Effector CD4-positive, alpha-beta T cell (primary cell): ENCODE data around the gene OR5C1.
"Not testable (repeated sequence)": the region's sequence is repeated elsewhere in the genome, so short reads cannot be mapped to it uniquely, and the experiment has no call there.

Experiments
- DNase-seq: peaks from one replicate; pipeline ENCODE4 v3.0.0-alpha.2; 2020

Gene OR5C1

DNA sequence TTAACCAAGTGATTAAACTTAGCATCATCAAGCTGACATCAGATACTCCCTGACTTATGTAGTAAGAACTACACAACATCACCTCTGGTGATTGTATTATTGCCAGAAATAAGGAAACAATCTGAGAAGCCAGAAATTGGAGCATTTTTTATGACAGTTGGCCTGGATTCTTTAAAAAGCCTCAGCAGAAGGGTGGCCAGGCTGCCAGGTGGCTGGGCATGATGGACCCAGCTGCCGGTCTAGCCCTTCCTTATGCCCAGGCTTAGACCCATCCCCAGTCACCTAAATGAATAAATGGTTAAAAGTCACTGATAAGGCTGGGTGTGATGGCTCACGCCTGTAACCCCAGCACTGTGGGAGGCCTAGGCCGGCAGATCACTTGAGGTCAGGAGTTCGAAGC is 24.0 kb downstream of the OR5C1 start:
- no peak for DNase-seq

DNA sequence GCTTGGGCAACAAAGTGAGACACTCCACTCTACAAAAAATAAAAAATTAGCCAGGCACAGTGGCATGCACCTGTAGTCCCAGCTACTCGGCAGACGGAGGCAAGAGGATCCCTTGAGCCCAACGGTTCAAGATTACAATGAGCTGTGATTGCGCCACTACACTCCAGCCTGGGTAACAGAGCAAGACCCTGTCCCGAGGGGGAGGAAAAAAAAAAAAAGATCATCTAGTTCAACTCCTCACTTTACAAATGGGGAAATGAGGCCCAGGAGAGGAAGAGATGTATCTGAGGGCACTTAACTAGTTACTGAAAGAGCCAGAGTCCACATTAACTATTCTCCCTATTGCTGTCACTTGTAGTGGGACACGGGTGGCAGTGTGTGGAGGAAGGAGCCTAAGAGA is 25.8 kb downstream of the OR5C1 start:
- no peak for DNase-seq

DNA sequence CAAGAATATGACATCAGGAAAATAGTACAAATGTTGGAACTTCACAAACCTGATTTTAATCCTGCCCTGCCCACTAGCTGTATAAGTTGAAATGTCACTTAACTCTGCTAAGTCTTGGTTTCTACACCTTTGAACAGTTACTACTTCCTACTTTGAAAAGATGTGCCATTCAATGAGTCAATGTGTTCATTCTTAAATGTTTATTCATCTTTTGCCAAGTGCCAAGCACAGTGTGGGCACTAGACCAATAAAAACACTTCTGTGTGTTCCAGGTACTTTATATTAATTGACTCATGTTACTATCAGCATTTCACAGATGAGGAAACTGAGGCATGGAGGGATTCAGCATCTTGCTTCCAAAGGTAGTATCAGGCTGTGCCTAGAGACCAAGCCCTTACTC is 26.8 kb downstream of the OR5C1 start:
- no peak for DNase-seq

DNA sequence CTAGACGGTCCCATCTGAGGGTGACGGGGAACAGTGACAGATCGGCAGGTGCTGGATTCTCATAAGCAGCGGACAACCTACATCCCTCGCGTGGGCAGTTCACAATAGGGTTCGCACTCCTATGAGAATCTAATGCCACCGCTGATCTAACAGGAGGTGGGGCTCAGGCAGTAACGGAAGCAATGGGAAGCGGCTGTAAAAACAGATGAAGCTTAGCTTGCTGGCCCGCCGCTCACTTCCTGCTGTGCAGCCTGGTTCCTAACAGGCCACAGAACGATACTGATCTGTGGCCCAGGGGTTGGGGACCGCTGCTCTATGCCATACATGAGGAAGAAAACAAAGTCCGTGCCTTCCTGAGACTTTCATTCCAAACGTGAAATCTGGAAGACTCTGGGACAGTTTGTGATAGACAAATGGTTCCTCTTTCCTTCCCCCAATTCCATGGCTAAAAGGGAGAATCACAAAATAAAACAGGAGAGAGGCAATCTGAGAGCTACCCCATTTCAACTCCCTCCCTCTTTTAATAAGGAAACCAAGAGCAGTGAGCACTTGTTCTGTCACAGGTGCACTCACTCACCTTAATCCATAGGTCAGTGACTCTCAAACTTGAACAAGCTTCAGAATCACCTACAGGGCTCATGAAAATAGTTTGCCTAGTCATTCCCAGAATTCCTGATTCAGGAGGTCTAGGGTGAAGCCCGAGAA is 27.6 kb downstream of the OR5C1 start:
- DNase-seq: peak; percentile 27

DNA sequence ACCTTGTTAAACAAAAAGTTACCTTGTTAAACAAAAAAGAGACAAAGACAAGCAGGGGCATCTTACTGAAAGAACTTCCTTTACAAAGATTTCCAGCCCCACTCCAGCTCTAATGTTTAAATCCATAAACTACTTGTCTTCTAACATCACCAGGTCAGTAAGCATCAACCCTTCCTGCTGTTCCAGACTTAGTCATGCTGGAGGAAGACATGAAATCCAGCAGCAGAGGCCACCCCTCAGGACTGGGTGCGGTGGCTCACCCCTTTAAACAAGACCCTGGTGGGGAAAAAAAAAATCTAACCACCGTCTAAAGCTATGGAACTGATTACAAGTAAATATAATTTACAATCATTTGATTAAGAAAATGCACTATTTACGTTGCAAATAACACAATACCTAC is 30.6 kb downstream of the OR5C1 start:
- no peak for DNase-seq

DNA sequence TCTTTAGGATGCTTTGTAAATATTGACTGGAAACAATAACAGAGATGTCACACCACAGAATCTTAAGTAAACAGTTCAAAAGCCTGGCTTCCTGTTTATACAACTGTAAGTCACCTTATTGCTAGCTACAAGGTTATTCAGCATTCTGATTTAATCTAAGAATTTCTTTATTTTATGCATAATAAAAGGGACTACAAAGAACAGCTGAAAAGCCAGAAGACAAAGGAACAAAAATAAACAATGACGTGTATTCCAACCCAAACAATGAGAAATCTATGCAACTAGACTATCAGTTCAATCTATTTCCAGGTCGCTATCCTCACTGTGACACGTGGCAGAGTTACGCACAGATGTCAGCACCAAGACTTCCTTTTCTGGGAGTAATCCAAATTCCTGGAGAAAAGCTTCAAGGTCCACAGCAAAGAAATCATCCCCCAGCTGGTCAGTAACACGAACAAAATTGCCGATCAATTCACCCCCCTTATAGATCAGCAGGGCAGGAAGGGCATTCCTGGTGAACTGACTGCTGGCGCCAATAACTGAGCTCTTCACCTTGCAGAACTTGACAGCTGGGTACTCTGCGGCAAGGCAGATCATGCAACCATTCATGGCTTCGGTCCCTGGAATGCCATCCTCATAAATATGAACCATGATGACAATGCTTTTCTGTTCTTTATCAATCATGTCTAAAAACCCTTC is 31.2 kb downstream of the OR5C1 start:
- DNase-seq: no peak

DNA sequence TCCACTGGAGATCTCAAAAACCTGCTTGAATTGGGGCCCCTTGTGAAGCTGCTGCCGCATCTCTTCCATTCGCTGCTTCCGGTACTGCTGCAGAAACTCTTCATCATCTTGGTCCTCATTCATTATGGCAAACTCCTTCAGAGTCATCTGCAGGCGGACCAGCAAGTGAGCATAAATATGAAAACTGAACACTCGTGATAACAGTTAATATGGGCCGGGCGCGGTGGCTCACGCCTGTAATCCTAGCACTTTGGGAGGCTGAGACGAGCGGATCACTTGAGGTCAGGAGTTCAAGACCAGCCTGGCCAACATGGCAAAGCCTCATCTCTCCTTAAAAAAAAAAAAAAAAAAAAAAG is 31.7 kb downstream of the OR5C1 start:
- no peak for DNase-seq

DNA sequence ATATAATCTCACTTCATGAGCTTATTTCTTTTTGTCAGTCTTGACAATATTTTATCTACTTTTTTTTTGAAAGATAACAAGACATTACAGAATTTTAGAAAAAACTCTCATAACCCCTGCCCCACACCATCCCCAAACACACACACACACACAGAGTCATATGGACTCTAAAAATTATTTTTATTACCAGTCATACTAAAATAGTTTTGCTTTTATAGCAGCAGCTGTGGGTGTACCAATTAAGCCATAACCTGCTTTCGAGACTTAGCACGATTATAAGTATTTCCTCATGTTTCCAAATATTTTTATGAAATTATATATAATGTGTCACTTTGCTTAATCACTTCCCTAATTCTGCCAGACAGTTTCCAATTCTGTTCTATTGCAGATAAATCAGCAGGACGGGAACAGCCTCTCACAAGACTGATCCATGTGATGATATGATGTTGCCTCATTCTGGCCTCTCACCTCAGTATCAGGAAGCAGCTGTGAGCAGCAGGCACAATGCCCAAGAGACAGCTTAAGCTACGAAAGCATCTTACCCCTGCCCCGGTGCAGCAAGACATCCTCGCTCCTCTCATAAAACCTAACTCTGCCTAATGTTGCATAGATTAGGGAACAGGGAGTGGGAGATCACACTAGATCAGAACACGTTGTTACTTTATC is 32.7 kb downstream of the OR5C1 start:
- DNase-seq: no peak

DNA sequence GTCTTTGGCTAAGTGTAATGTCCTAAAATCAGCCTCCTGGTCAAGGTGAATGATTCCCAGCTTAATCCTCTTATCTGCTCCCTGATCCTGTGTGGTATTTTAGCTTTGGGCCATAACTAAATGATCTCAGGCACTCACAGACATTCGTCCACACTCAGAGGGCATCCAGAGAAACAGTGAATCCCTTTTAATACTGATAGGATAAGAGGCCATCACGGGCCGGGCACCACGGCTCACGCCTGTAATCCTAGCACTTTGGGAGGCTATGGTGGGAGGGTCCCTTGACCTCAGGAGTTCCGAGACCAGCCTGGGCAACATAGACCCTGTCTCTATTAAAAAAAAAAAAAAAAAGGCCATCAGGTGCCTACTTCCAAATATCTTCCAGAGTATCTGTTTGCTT is 33.3 kb downstream of the OR5C1 start:
- DNase-seq: no peak

DNA sequence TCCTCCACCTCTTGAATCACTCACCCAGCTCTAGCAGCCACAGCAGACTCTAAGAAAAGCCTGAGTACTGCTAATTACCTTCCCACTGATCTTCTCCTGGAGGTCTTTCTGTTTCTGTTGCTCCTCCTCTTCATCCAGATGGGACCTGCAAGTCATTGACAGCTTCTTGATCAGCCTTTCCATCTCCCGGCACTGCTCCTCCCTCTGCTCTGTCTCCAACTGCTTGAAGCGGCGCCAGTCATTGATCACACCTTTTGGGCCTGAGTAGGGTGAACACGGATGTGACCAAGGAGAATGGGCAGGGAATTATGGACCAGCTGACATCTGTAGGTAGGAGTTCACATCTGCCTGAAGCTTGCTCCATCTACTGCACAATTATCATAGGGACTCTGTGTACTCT is 34.2 kb downstream of the OR5C1 start:
- DNase-seq: no peak

DNA sequence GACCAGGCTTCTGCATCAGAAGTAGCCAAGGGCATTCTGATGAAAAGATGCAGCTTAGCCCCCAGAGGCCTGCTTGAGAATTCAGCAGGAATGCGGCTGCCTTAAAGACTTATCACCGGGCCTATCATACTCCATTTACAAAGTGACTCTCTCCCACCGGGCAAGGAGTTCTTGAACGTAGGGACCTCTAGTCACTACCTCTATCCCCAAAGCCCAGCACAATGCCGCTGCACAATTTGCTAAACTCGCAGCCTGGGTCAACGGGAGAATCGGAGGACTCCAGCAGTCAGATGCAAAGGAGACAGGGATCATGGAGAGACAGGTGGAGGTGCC is 39.0 kb downstream of the OR5C1 start:
- DNase-seq: no peak

DNA sequence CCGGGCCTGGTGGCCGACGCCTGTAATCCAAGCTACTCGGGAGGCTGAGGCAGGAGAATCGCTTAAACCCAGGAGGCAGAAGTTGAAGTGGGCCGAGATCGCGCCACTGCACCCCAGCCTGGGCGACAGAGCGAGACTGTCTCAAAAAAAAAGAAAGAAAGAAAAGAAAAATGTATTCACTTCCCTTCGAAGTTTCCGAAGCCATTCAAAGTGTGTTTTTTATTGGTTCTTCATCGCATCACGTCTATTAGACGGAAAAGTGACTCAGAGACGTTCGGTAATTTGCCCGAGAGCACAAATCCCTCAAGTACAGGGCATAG is 40.2 kb downstream of the OR5C1 start:
- not testable (repeated sequence) for DNase-seq

DNA sequence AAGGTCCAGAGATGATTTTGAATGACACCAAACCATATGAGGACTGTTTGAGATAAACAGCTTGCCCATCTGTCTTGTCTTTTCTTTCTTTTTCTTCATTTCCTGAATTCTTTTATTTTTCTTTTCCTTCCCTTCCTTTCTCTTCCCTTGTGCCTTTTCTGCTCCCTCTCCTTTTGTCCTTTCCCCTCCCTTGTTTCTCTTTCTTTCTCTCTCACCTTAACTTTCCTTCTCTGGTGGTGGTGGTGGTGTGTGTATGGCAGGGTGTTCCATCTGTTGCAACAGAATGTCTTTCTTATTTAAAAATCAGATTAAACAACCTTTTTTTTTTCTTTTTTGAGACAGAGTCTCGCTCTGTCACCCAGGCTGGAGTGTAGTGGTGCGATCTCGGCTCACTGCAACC is 43.5 kb downstream of the OR5C1 start:
- DNase-seq: no peak

DNA sequence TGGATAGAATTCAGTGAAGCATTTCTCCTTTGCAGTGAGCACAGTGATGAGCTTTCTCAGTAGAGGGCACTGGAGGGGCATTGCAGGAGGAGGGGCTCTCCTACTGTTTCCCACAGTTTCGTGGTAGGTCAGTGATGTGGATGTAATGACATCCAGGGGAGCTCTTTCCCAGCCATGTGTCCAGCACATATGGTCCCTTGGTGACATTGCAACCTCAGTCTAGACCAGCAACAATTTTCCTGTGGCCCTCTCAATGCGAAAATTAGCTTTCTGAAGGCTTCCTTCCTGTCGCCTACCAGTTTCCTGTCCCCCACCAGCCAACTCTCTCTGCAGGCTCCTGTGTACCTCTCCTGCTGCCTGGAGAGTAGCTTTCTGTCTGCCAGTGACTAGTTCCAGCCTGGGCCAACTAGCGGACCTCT is 46.6 kb downstream of the OR5C1 start:
- no peak for DNase-seq

DNA sequence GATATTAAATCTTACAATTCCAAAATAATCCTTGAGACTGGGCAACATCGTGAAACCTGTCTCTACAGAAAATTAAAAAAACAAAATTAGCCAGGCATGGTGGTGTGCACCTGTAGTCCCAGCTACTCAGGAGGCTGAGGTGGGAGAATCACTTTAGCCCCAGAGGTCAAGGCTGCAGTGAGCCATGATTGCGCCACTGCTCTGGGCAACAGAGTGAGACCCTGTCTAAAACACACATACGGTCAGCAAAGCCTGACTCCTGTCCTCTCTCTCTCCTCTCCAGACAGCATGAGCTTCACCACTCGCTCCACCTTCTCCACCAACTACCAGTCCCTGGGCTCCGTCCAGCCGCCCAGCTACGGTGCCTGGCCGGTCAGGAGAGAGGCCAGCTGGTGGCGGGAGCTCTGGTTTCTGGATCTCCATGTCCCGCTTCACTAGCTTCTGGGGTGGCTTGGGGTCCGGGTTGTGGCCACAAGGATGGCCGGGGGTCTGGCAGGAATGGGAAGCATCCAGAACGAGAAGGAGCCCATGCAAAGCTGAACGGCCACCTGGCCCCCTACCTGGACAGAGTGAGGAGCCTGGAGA is 48.6 kb downstream of the OR5C1 start:
- DNase-seq: no peak

DNA sequence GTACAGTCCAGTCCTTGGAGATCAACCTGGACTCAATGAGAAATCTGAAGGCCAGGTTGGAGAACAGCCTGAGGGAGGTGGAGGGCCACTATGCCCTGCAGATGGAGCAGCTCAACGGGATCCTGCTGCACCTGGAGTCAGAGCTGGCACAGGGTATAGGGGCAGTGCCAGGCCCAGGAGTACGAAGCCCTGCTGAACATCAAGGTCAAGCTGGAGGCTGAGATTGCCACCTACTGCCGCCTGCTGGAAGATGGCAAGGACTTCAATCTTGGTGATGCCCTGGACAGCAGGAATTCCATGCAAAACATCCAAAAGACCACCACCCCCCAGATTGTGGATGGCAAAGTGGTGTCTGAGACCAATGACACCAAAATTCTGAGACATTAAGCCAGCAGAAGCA is 49.7 kb downstream of the OR5C1 start:
- not testable (repeated sequence) for DNase-seq
